DOHH2 (cell line): ENCODE measurements around the gene MARVELD1.

Source experiments
- H3F3A ChIP-seq: fragments of 200-600 bp; sonication (generic), shearing (Covaris generic); 2 replicates; pipeline ENCODE4 v1.6.0; 2016; ENCODE audit warnings: antibody characterized with exemption, mild to moderate bottlenecking; ENCODE audit not compliant: control insufficient read depth, insufficient read depth
- H3K27ac ChIP-seq: fragments of 200-600 bp; sonication (generic); 2 replicates; pipeline ENCODE4 v1.5.1; 2014; ENCODE audit warnings: low read depth, mild to moderate bottlenecking, low read length, moderate library complexity
- H3K27me3 ChIP-seq: fragments of 200-600 bp; sonication (generic); 2 replicates; pipeline ENCODE4 v1.6.1; 2014; ENCODE audit warnings: mild to moderate bottlenecking, low read length, mixed read lengths; ENCODE audit not compliant: control insufficient read depth
- H3K36me3 ChIP-seq: fragments of 200-600 bp; sonication (generic); 2 replicates; pipeline ENCODE4 v1.6.1; 2014; ENCODE audit warnings: mild to moderate bottlenecking, low read length, moderate library complexity, mixed read lengths; ENCODE audit not compliant: control insufficient read depth
- H3K4me1 ChIP-seq: fragments of 200-600 bp; sonication (generic); 2 replicates; pipeline ENCODE4 v1.6.1; 2014; ENCODE audit warnings: mild to moderate bottlenecking, low read length, mixed read lengths; ENCODE audit not compliant: control insufficient read depth
- H3K4me2 ChIP-seq: fragments of 200-600 bp; sonication (generic); 2 replicates; pipeline ENCODE4 v1.6.0; 2014; ENCODE audit warnings: mild to moderate bottlenecking, low read length, moderate library complexity
- H3K4me3 ChIP-seq: fragments of 200-600 bp; sonication (generic); 2 replicates; pipeline ENCODE4 v1.5.1; 2014; ENCODE audit warnings: mild to moderate bottlenecking, low read length, mixed read lengths
- H3K79me2 ChIP-seq: fragments of 200-600 bp; sonication (generic); 2 replicates; pipeline ENCODE4 v1.6.1; 2014; ENCODE audit warnings: mild to moderate bottlenecking, low read length, mixed read lengths; ENCODE audit not compliant: control insufficient read depth
- H3K9me2 ChIP-seq: fragments of 200-600 bp; sonication (generic); replicated peaks from 2 replicates; pipeline ENCODE4 v1.6.1; 2014; ENCODE audit warnings: mild to moderate bottlenecking, low read length, mixed read lengths; ENCODE audit not compliant: control insufficient read depth
- H3K9me3 ChIP-seq: fragments of 200-600 bp; sonication (generic); 2 replicates; pipeline ENCODE4 v1.6.1; 2014; ENCODE audit warnings: antibody characterized with exemption, low read length, mixed read lengths; ENCODE audit not compliant: control insufficient read depth, insufficient read depth
- H4K20me1 ChIP-seq: fragments of 200-600 bp; sonication (generic); 2 replicates; pipeline ENCODE4 v1.6.0; 2014; ENCODE audit warnings: low read depth, mild to moderate bottlenecking, antibody characterized with exemption, low read length, moderate library complexity; ENCODE audit not compliant: control insufficient read depth, insufficient read depth
- EZH2phosphoT487 ChIP-seq: fragments of 200-600 bp; sonication (generic); IDR thresholded peaks from 2 replicates; pipeline ENCODE4 v1.6.1; 2017; ENCODE audit warnings: borderline replicate concordance, mild to moderate bottlenecking, antibody characterized with exemption, low read length, moderate library complexity, mixed read lengths
- TF ChIP-seq, protein P1 (sequence below): fragments of 200-600 bp; sonication (generic); IDR thresholded peaks from one replicate; pipeline ENCODE4 v1.5.1; 2014; ENCODE audit warnings: antibody characterized with exemption, mild to moderate bottlenecking, low read depth, low read length; ENCODE audit not compliant: poor library complexity, severe bottlenecking

The MARVELD1 gene

DNA sequence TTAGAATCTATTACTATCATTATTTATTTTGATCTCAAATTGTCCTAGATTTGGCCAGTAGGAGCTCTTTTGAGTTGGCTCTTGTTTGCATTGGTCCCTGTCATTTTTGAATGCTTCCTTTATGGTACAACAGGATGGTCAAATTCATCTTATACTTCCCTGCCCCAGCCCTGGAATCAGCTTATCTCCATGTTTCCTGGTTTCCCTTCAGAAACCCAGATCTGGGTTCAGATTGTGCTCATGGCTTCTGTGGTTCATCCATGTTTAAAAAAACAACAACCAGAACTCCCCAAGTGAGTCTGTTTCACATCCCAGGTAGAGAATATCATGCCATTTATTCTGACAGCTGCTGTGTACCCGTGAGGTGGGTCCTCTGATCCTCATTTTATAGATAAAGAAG lies 34.0 kb downstream of the MARVELD1 start:
- no peaks in the 10 kb centered on the region for H3K27me3 ChIP-seq
- H3F3A ChIP-seq: no peaks in the 10 kb centered on the region
- no peaks in the 10 kb centered on the region for H3K4me1 ChIP-seq
- TF ChIP-seq, protein P1, sequence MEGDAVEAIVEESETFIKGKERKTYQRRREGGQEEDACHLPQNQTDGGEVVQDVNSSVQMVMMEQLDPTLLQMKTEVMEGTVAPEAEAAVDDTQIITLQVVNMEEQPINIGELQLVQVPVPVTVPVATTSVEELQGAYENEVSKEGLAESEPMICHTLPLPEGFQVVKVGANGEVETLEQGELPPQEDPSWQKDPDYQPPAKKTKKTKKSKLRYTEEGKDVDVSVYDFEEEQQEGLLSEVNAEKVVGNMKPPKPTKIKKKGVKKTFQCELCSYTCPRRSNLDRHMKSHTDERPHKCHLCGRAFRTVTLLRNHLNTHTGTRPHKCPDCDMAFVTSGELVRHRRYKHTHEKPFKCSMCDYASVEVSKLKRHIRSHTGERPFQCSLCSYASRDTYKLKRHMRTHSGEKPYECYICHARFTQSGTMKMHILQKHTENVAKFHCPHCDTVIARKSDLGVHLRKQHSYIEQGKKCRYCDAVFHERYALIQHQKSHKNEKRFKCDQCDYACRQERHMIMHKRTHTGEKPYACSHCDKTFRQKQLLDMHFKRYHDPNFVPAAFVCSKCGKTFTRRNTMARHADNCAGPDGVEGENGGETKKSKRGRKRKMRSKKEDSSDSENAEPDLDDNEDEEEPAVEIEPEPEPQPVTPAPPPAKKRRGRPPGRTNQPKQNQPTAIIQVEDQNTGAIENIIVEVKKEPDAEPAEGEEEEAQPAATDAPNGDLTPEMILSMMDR: no peak
- no peak for TF ChIP-seq EZH2phosphoT487
- H3K79me2 ChIP-seq: peaks cover 21% of the 10 kb centered on the region
- H3K4me2 ChIP-seq: no peak overlapping the region
- H3K27ac ChIP-seq: no peak overlapping the region
- H3K9me2 ChIP-seq: no peaks in the 10 kb centered on the region
- peaks cover 4% of the 10 kb centered on the region; the same call in 1 of the 2 replicates for H4K20me1 ChIP-seq
- no peaks in the 10 kb centered on the region for H3K9me3 ChIP-seq
- no peak overlapping the region for H3K4me3 ChIP-seq
- H3K36me3 ChIP-seq: peaks cover 93% of the 10 kb centered on the region

DNA sequence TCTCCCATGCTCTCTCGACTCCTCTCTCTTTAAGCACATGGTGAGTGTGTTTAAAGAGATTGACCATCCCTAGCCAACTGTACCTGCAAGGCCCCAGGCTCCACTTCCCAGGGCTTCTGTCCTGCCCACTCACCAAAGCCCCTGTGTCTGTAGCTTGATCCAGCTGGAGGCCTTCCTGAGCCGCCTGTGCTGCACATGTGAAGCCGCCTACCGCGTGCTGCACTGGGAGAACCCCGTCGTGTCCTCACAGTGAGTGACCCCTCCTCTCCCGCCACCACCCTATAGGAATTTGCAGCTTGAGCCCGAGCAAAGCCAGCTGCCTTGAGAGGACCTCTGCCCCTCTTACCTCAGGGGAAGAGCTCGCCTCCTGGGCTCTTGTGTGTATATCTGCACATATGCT lies 34.6 kb downstream of the MARVELD1 start:
- Histone ChIP-seq H3K9me3 (no peaks in the 10 kb centered on the region), H3K4me3 (no peak overlapping the region), H3K4me1 (no peaks in the 10 kb centered on the region), H3K27me3 (no peaks in the 10 kb centered on the region), H3K36me3 (peaks cover 93% of the 10 kb centered on the region), H4K20me1 (no peaks in the 10 kb centered on the region), H3K27ac (no peak overlapping the region), H3K79me2 (peaks cover 15% of the 10 kb centered on the region), H3K4me2 (no peak overlapping the region), H3F3A (no peaks in the 10 kb centered on the region), H3K9me2 (no peaks in the 10 kb centered on the region)
- TF ChIP-seq, protein P1: no peak
- no peak for TF ChIP-seq EZH2phosphoT487

- TF ChIP-seq EZH2phosphoT487: no peak
- TF ChIP-seq, protein P1: no peak
- Histone ChIP-seq H3K4me3 (no peak overlapping the region), H3K27me3 (no peaks in the 10 kb centered on the region), H4K20me1 (no peaks in the 10 kb centered on the region), H3K4me1 (no peaks in the 10 kb centered on the region), H3K4me2 (no peak overlapping the region), H3K9me2 (no peaks in the 10 kb centered on the region), H3K27ac (no peak overlapping the region), H3K79me2 (no peaks in the 10 kb centered on the region), H3K9me3 (no peaks in the 10 kb centered on the region), H3K36me3 (peaks cover 97% of the 10 kb centered on the region), H3F3A (no peaks in the 10 kb centered on the region)
Measured at GRCh38 chr10:97752956-97753355, 39.4 kb downstream of the MARVELD1 start.

DNA sequence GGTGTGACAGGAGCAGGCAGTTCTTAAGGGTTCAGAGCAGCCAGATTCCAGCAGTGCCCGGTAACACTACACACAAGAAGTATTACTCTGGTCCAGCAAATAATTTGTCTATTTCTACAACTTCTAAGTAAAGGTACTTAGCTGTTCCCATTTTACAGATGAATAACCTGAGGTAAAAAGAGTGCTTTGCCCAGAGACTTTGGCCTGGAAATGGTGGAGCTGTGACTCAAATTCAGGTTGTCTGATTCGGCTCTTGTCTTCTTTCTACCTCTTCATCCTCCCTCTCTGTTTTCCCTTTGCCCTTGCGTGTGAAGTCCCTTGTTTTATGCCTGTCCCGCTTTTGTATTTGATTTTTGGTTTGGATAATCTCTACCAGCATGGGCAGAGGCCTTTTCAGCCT lies 41.2 kb downstream of the MARVELD1 start:
- no peak overlapping the region for H3K4me3 ChIP-seq
- no peaks in the 10 kb centered on the region for H3F3A ChIP-seq
- TF ChIP-seq EZH2phosphoT487: no peak
- TF ChIP-seq, protein P1: no peak
- H3K9me2 ChIP-seq: no peaks in the 10 kb centered on the region
- peaks cover 87% of the 10 kb centered on the region for H3K36me3 ChIP-seq
- H3K27ac ChIP-seq: no peak overlapping the region
- H3K9me3 ChIP-seq: no peaks in the 10 kb centered on the region
- H3K4me1 ChIP-seq: no peaks in the 10 kb centered on the region
- no peaks in the 10 kb centered on the region for H4K20me1 ChIP-seq
- H3K27me3 ChIP-seq: no peaks in the 10 kb centered on the region
- H3K4me2 ChIP-seq: no peak overlapping the region
- H3K79me2 ChIP-seq: no peaks in the 10 kb centered on the region
